ENCODE results near the gene OR8D1.

The OR8D1 gene

DNA sequence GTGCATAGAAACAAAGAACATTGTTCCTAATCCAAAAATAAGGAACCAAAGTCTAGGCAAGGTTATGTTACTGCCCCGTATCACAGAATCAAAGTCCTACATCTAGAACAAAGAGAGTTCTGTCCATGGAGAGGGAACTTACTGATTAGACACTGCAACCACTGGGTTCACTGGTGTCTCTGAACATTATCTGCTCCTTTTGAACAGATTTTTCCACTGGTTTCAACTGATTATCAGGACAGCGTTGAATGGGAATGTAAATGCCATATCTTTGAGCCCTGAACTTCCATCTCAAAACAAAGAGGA lies 26.3 kb upstream of the OR8D1 start:
- Histone ChIP-seq H3K4me3 (ENCODE audit: low read length) (no peak overlapping the region), H3K27ac (ENCODE audit: low read length) (no peak overlapping the region), H3K27me3 (ENCODE audit: low read depth, low read length) (no peaks in the 10 kb centered on the region), H3K79me2 (ENCODE audit: low read length) (no peaks in the 10 kb centered on the region), H3K4me1 (ENCODE audit: low read length) (no peaks in the 10 kb centered on the region), H4K20me1 (ENCODE audit: insufficient read depth, low read length) (no peaks in the 10 kb centered on the region), H3K9me3 (ENCODE audit: insufficient read depth, low read length) (no peaks in the 10 kb centered on the region), H3K36me3 (replicated peaks; ENCODE audit: low read depth, low read length) (no peaks in the 10 kb centered on the region), H2AFZ (ENCODE audit: low read depth, low read length) (no peak overlapping the region), H3K9ac (ENCODE audit: low read length) (no peak overlapping the region), H3K4me2 (ENCODE audit: low read length) (no peak overlapping the region)
- TF ChIP-seq EZH2phosphoT487 (IDR thresholded peaks at IDR 0.05; ENCODE audit: low read depth) = no peak
- TF ChIP-seq, protein P1, sequence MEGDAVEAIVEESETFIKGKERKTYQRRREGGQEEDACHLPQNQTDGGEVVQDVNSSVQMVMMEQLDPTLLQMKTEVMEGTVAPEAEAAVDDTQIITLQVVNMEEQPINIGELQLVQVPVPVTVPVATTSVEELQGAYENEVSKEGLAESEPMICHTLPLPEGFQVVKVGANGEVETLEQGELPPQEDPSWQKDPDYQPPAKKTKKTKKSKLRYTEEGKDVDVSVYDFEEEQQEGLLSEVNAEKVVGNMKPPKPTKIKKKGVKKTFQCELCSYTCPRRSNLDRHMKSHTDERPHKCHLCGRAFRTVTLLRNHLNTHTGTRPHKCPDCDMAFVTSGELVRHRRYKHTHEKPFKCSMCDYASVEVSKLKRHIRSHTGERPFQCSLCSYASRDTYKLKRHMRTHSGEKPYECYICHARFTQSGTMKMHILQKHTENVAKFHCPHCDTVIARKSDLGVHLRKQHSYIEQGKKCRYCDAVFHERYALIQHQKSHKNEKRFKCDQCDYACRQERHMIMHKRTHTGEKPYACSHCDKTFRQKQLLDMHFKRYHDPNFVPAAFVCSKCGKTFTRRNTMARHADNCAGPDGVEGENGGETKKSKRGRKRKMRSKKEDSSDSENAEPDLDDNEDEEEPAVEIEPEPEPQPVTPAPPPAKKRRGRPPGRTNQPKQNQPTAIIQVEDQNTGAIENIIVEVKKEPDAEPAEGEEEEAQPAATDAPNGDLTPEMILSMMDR (IDR thresholded peaks at IDR 0.05; ENCODE audit: low read depth, low read length) = no peak

DNA sequence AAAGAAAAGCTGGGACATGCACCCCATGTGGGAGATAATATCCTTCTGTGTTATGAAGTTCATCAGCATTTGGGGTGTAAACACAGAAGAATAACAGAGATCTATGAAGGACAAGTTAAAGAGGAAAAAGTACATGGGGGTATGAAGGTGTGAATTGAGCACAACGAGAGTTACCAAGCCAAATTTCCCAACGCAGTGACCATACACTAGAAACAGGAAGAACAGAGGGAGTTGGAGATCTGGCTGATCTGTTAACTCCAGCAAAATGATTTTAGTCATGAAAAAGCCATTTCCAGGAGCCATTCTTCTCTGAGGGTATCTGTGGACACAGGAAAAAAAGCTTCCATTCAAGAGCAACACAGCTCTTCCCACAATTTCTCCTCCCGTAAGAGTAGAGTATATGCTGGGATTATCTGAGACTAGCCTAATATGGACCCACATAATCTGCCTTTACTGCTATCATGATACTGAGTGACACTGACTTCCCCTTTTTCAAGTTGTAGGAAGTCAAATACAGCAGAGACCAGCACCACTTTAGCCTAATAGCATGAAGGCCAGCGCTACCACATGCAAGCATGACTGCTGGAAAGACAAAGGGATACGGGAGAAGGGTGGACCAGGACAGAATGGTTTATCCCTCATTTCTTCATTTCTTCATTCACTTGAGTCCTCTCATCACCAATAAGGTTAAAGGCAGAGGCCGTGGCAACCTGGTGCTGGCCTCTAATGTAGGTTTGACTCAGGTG lies 25.8 kb upstream of the OR8D1 start:
- Histone ChIP-seq H3K36me3 (replicated peaks; ENCODE audit: low read depth, low read length) (no peaks in the 10 kb centered on the region), H2AFZ (ENCODE audit: low read depth, low read length) (no peak overlapping the region), H3K79me2 (ENCODE audit: low read length) (no peaks in the 10 kb centered on the region), H3K4me3 (ENCODE audit: low read length) (no peak overlapping the region), H3K27ac (ENCODE audit: low read length) (no peak overlapping the region), H3K9me3 (ENCODE audit: insufficient read depth, low read length) (no peaks in the 10 kb centered on the region), H3K4me1 (ENCODE audit: low read length) (no peaks in the 10 kb centered on the region), H3K4me2 (ENCODE audit: low read length) (no peak overlapping the region), H4K20me1 (ENCODE audit: insufficient read depth, low read length) (no peaks in the 10 kb centered on the region), H3K27me3 (ENCODE audit: low read depth, low read length) (no peaks in the 10 kb centered on the region), H3K9ac (ENCODE audit: low read length) (no peak overlapping the region)
- no peak for TF ChIP-seq EZH2phosphoT487 (IDR thresholded peaks at IDR 0.05; ENCODE audit: low read depth)

DNA sequence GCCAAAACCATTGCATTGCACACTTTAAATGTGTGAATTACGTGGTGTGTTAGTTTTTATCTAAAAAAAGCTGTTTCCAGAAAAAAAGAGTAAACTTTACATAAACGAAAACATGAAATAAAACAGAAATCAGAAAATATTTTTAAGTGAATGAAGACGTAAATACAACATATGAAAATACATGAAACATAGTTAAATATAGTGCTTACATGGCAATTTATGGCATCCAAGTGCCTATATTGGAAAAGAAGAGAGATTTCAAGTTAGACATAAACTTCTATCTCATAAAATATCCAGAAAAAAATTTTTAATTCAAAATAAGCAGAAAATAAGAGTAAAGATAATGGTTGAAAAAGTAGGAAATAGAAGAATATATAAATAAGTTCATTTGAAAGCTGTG lies 18.1 kb upstream of the OR8D1 start:
- Histone ChIP-seq H3K4me2 (ENCODE audit: low read length) (no peak overlapping the region), H4K20me1 (ENCODE audit: insufficient read depth, low read length) (no peaks in the 10 kb centered on the region), H3K4me1 (ENCODE audit: low read length) (peaks cover 23% of the 10 kb centered on the region), H3K79me2 (ENCODE audit: low read length) (no peaks in the 10 kb centered on the region), H3K9ac (ENCODE audit: low read length) (no peak overlapping the region), H3K27ac (ENCODE audit: low read length) (no peak overlapping the region), H3K27me3 (ENCODE audit: low read depth, low read length) (peaks cover 15% of the 10 kb centered on the region), H2AFZ (ENCODE audit: low read depth, low read length) (no peak overlapping the region), H3K4me3 (ENCODE audit: low read length) (no peak overlapping the region), H3K36me3 (replicated peaks; ENCODE audit: low read depth, low read length) (no peaks in the 10 kb centered on the region), H3K9me3 (ENCODE audit: insufficient read depth, low read length) (no peaks in the 10 kb centered on the region)
- no peak for TF ChIP-seq EZH2phosphoT487 (IDR thresholded peaks at IDR 0.05; ENCODE audit: low read depth)
- TF ChIP-seq, protein P1 (IDR thresholded peaks at IDR 0.05; ENCODE audit: low read depth, low read length) = no peak

DNA sequence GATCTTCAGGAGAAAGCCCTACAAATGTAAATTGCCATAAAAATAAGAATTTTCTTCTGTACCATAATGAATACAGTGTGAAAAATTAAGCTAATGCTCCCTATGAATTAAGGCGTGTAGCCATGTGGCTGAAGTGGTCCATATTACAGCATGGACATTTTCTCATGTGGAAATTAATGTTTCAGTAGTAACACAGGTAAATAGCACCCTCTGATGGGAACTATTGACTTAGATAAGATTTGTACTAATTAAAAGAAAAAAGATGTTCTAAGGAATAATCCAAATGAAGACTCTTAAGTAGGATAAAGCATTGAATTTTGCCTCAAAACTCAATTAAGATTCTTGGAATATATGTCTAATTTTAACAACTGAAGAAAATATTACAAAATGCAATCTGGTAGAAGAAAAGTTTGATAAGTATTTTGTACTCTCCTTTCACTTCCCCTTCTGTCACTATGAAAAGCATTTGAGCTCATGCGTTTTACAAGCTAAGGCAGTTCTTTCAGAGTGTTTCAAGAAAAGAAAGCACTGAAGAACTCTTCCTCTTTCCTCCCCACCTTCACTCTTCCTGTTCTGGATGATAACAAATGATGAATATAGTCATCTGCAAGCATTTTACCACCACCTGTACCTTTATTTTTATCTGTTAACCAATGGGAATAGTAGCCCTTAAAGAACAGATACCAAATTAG lies 16.2 kb upstream of the OR8D1 start:
- Histone ChIP-seq H3K4me2 (ENCODE audit: low read length) (peak overlapping the region; percentile 52), H3K27me3 (ENCODE audit: low read depth, low read length) (peaks cover 15% of the 10 kb centered on the region)
- no peak for TF ChIP-seq EZH2phosphoT487 (IDR thresholded peaks at IDR 0.05; ENCODE audit: low read depth)
- TF ChIP-seq, protein P1 (IDR thresholded peaks at IDR 0.05; ENCODE audit: low read depth, low read length) = peak; percentile 64

More for the DNA sequence above, 16.2 kb upstream of the OR8D1 start:
- Histone ChIP-seq H3K4me1 (ENCODE audit: low read length) (peaks cover 23% of the 10 kb centered on the region), H3K4me3 (ENCODE audit: low read length) (no peak overlapping the region; the same call in 1 of the 2 replicates), H3K27ac (ENCODE audit: low read length) (peak overlapping the region; percentile 5; the same call in 1 of the 2 replicates), H3K79me2 (ENCODE audit: low read length) (no peaks in the 10 kb centered on the region), H4K20me1 (ENCODE audit: insufficient read depth, low read length) (no peaks in the 10 kb centered on the region), H3K36me3 (replicated peaks; ENCODE audit: low read depth, low read length) (no peaks in the 10 kb centered on the region), H3K9ac (ENCODE audit: low read length) (peak overlapping the region; percentile 3; the same call in 1 of the 2 replicates), H3K9me3 (ENCODE audit: insufficient read depth, low read length) (no peaks in the 10 kb centered on the region), H2AFZ (ENCODE audit: low read depth, low read length) (no peak overlapping the region)
